ENCODE measurements around the gene ZNF580.

Gene ZNF580

GRCh38 chr19:55638864-55639359 lies 1.9 kb upstream of the ZNF580 start (continued):
- no peak for TF ChIP-seq PBX3 (CRISPR knock-in tag; IDR thresholded peaks at IDR 0.05)
- no peak for TF ChIP-seq ZNF48 (tag by site-specific recombination; IDR thresholded peaks at IDR 0.05)
- TF ChIP-seq ZNF768 (tag by site-specific recombination; IDR thresholded peaks at IDR 0.05), result no peak
- TF ChIP-seq ZNF121 (tag by site-specific recombination; IDR thresholded peaks at IDR 0.05), result peak; percentile 73; the same call in 1 of the 2 replicates
- TF ChIP-seq ZNF785 (tag by site-specific recombination; IDR thresholded peaks at IDR 0.05), result no peak
- no peak for TF ChIP-seq PRDM4 (tag by site-specific recombination; IDR thresholded peaks at IDR 0.05)
- TF ChIP-seq ZNF23 (tag by site-specific recombination; IDR thresholded peaks at IDR 0.05; ENCODE audit: borderline replicate concordance), result no peak
- peak; percentile 42; the same call in 1 of the 2 replicates for TF ChIP-seq ZNF610 (tag by site-specific recombination; IDR thresholded peaks at IDR 0.05; ENCODE audit: borderline replicate concordance)
- no peak for TF ChIP-seq KLF9 (tag by site-specific recombination; IDR thresholded peaks at IDR 0.05; ENCODE audit: low read depth)
- no peak for TF ChIP-seq ZNF426 (tag by site-specific recombination; IDR thresholded peaks at IDR 0.05)
- no peak for TF ChIP-seq ZNF223 (tag by site-specific recombination; IDR thresholded peaks at IDR 0.05)
- no peak for TF ChIP-seq ZBTB49 (tag by site-specific recombination; IDR thresholded peaks at IDR 0.05; ENCODE audit: low read depth)
- TF ChIP-seq SCRT2 (tag by site-specific recombination; IDR thresholded peaks at IDR 0.05), result no peak
- TF ChIP-seq ZNF626 (tag by site-specific recombination; IDR thresholded peaks at IDR 0.05), result no peak
- TF ChIP-seq SP3 (tag by site-specific recombination; IDR thresholded peaks at IDR 0.05), result 0 out of 2 replicates have a peak, but pooled peaks have one; percentile 22
- peak; percentile 57 for TF ChIP-seq PATZ1 (tag by site-specific recombination; IDR thresholded peaks at IDR 0.05)
- TF ChIP-seq YY1 (tag by site-specific recombination; IDR thresholded peaks at IDR 0.05), result peak; percentile 53; the same call in 1 of the 2 replicates
- TF ChIP-seq KLF16 (tag by site-specific recombination; IDR thresholded peaks at IDR 0.05), result peak; percentile 55; the same call in 1 of the 2 replicates
- TF ChIP-seq ZNF692 (tag by site-specific recombination; IDR thresholded peaks at IDR 0.05), result peak; percentile 70; the same call in 1 of the 2 replicates
- peak; percentile 38 for TF ChIP-seq ZBTB17 (tag by site-specific recombination; IDR thresholded peaks at IDR 0.05)
- TF ChIP-seq ZNF423 (tag by site-specific recombination; IDR thresholded peaks at IDR 0.05), result no peak
- TF ChIP-seq TRIM28 (IDR thresholded peaks at IDR 0.05; ENCODE audit: borderline replicate concordance, low read length), result no peak
- TF ChIP-seq FEZF1 (tag by site-specific recombination; IDR thresholded peaks at IDR 0.05), result 0 out of 2 replicates have a peak, but pooled peaks have one; percentile 14
- no peak for TF ChIP-seq KLF10 (tag by site-specific recombination; IDR thresholded peaks at IDR 0.05)
- TF ChIP-seq ZNF169 (tag by site-specific recombination; IDR thresholded peaks at IDR 0.05), result no peak
- TF ChIP-seq ZNF530 (tag by site-specific recombination; IDR thresholded peaks at IDR 0.05; ENCODE audit: low read depth), result no peak
- TF ChIP-seq ZNF560 (tag by site-specific recombination; IDR thresholded peaks at IDR 0.05; ENCODE audit: borderline replicate concordance), result no peak
- no peak for TF ChIP-seq ZNF704 (tag by site-specific recombination; IDR thresholded peaks at IDR 0.05)
- peak; percentile 60; the same call in 1 of the 2 replicates for TF ChIP-seq ZFP69B (tag by site-specific recombination; IDR thresholded peaks at IDR 0.05)
- 0 out of 2 replicates have a peak, but pooled peaks have one; percentile 45 for TF ChIP-seq ZNF843 (tag by site-specific recombination; IDR thresholded peaks at IDR 0.05)
- TF ChIP-seq ZNF404 (tag by site-specific recombination; IDR thresholded peaks at IDR 0.05), result no peak

Measured in HEK293 (cell line).